Activated naive CD4-positive, alpha-beta T cell treated with anti-CD3 and anti-CD28 coated beads, Interleukin-2, amount 50 U/mL, for 72 hours (primary cell): Measurements from ENCODE around the gene ULK4. TPM values are rescaled to one million over a fixed set of nuclear protein-coding genes. Genes with fewer than 3 reads are reported as not detected.
"Not testable (repeated sequence)": the region's sequence is repeated elsewhere in the genome, so short reads cannot be mapped to it uniquely, and the experiment has no call there.

Source experiments
- ATAC-seq, 2 donors: fragments of 150-1000 bp; cut with Tn5 transposase; 2 replicates each; pipeline ENCODE4 v1.10.0; 2021; ENCODE audit warnings: mild to moderate bottlenecking in 2 of 2, moderate library complexity in 2 of 2
- DNase-seq, 2 donors: peaks; one replicate each; pipeline ENCODE4 v3.0.0; 2021 to 2022; ENCODE audit warnings: low spot score in 2 of 2
- H3K27ac Mint-ChIP-seq, 2 donors: one replicate each; pipeline ENCODE4 v1.8.0; 2022; ENCODE audit warnings: mild to moderate bottlenecking in 2 of 2, mixed read lengths in 2 of 2
- H3K36me3 Mint-ChIP-seq, 2 donors: one replicate each; pipeline ENCODE4 v1.8.0; 2022; ENCODE audit warnings: mixed read lengths in 2 of 2
- H3K9me3 Mint-ChIP-seq, 2 donors: one replicate each; pipeline ENCODE4 v1.8.0; 2022; ENCODE audit warnings: mixed read lengths in 2 of 2
- total RNA-seq, 2 donors: library from RNA; stranded (reverse); gene quantifications; one replicate each; pipeline ENCODE4 v1.2.3, GENCODE V29; 2022

Gene ULK4
- total RNA-seq, 2 donors from 2014 or later = 8.1 to 8.9 TPM

- ATAC-seq (no peak), DNase-seq (no peak)
- H3K9me3 Mint-ChIP-seq = peaks cover 5 to 8% of the 10 kb centered on the region in 2 donors
- H3K27ac Mint-ChIP-seq = no peak overlapping the region
- H3K36me3 Mint-ChIP-seq = no peaks in the 10 kb centered on the region
Measured at GRCh38 chr3:41286305-41286704, 675.6 kb downstream of the ULK4 start.

GRCh38 chr3:41284934-41285333, 677.0 kb downstream of the ULK4 start:
- ATAC-seq, H3K27ac Mint-ChIP-seq, DNase-seq, H3K9me3 Mint-ChIP-seq, H3K36me3 Mint-ChIP-seq: not testable (repeated sequence)

DNA sequence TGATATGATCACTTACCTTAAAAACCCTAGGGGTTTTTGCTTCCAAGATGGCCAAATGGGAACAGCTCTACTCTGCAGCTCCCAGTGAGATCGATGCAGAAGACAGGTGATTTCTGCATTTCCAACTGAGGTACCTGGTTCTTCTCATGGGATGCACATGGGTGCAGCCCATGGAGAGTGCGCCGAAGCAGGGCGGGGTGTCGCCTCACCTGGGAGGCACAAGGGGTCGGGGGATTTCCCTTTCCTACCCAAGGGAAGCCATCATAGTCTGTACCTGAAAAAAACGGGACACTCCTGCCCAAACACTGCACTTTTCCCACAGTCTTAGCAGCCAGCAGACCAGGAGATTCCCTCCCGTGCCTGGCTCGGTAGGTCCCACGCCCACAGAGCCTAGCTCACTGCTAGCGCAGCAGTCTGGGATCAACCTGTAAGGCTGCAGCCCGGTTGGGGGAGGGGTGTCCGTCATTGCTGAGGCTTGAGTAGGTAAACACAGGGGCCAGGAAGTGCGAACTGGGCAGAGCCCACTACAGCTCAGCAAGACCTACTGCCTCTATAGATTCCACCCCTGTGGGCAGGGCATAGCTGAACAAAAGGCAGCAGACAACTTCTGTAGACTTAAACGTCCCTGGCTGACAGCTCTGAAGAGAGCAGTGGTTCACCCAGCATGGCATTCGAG, 684.0 kb downstream of the ULK4 start:
- Mint-ChIP-seq H3K36me3 (peaks cover 18 to 44% of the 10 kb centered on the region in 2 donors), H3K27ac (no peak overlapping the region), H3K9me3 (peaks cover 16 to 22% of the 10 kb centered on the region in 2 donors)
- DNase-seq (no peak), ATAC-seq (no peak)

DNA sequence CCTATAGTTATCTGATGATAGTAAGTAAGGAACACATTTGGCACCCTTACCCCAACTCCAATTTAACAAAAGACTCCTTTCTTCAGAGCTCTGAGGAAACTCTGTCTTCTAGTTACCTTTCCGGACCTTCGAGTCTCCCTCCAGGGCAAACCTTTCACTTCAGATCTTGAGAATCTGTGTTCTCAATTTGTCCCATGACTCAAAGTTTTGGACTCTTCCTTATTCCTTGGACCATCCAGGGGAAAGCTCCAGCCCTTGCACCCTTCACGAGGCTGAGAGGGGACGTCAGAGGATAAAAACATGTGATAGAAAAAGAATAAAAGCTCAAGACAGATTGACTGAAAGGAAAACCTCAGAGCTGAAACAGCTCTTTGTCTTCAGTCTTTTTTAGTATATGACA, 685.7 kb downstream of the ULK4 start:
- peaks cover 27 to 52% of the 10 kb centered on the region in 2 donors for H3K36me3 Mint-ChIP-seq

DNA sequence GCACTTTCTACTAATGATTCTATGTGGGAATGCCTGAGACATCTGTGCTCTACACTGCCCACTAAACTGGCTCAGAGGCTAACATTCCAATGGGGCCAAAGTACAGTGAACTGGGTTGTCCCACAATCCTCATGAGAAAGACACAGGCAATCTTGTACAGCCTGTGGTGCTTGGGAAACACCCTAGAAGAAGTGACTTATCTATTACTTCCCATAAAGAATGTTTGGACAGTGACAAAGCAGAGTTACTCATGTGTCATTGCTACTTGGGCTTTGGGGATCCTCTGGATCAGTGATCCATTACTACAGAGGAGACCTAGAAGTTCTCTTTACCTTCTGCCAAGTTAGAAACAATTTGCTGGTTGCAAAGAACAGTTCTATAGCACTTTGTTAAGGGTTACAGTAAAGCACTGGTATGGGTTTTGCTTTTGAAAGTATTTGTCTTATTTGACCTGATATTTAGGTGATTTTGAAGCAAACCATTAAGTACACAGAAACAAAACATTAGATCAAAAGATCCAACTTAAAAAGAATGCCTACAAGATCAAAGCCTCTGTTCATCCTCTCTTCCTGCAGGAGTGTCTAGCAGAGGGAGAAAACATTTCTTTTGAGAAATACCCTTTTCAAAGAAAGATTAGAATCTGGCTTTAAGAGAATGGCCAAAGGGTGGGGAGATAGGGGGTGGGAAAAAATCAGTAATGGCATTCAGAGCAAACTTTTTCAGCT, 686.8 kb downstream of the ULK4 start:
- no peak overlapping the region for H3K27ac Mint-ChIP-seq
- ATAC-seq (no peak), DNase-seq (no peak)
- H3K36me3 Mint-ChIP-seq = peaks cover 27 to 52% of the 10 kb centered on the region in 2 donors
- H3K9me3 Mint-ChIP-seq = peaks cover 22 to 31% of the 10 kb centered on the region in 2 donors

More for the DNA sequence above, 685.7 kb downstream of the ULK4 start:
- Mint-ChIP-seq H3K9me3 (peaks cover 22 to 31% of the 10 kb centered on the region in 2 donors), H3K27ac (no peak overlapping the region)
- ATAC-seq (no peak), DNase-seq (no peak)

GRCh38 chr3:41272667-41273066, 689.2 kb downstream of the ULK4 start:
- H3K27ac Mint-ChIP-seq = no peak overlapping the region
- ATAC-seq (no peak), DNase-seq (no peak)
- peaks cover 19 to 31% of the 10 kb centered on the region in 2 donors for H3K9me3 Mint-ChIP-seq
- peaks cover 27 to 35% of the 10 kb centered on the region in 2 donors for H3K36me3 Mint-ChIP-seq

GRCh38 chr3:41267975-41268640, 693.8 kb downstream of the ULK4 start:
- Mint-ChIP-seq H3K36me3 (peaks cover 9% of the 10 kb centered on the region in 2 donors), H3K27ac (no peak overlapping the region), H3K9me3 (peaks cover 8 to 15% of the 10 kb centered on the region in 2 donors)
- DNase-seq (no peak), ATAC-seq (peak in 1 of 2 donors; percentile 41)

DNA sequence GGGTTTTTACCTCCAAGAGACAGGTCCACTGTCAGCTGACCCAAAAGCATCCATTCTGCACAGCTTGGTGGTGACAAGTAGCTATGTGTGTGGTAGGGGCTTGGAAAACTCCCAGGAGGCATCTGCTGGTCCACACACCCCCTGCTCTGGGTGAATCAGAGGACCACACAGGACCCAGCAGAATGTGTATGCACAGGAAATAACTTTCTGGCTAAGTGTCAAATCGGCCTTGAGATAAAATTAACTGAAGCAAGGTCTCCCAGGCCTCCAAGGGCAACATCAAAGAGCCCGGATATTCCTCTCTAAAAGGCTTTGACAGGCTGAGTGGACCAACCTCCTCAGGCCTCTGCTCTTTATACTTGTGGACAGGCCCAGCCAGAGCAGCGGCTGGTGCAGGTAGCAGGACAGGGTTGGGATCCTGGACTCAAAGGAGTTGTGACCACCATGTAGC, 696.1 kb downstream of the ULK4 start:
- DNase-seq = no peak
- Mint-ChIP-seq H3K27ac (no peak overlapping the region), H3K36me3 (no peaks in the 10 kb centered on the region), H3K9me3 (peaks cover 0 to 5% of the 10 kb centered on the region in 2 donors)
- ATAC-seq = no peak

DNA sequence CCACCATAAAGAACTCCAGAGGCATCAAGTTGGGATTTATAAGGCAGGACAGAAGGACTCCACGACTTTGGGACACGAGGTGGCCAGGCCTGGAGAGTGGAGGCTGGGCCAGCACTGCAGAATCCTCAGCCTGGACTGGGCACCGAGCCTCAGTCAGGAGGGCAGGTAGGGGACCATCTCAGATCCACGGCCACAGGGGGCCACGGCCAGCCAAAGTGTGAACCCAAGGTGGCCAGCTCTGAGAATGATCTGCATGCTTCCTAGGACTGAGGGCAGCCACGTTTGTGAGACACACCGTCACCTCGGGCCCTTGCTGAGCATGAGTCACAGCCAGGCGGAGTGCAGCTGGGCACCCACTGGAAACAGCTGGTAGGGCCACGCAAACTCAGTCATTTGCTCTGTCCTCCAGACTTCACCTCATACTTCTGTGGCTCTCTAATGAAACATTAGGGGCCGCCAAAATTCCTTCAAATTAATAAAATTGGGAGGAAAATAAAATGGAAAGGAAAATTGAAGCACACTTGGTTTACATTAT, 696.8 kb downstream of the ULK4 start:
- no peaks in the 10 kb centered on the region for H3K36me3 Mint-ChIP-seq
- peaks cover 0 to 5% of the 10 kb centered on the region in 2 donors for H3K9me3 Mint-ChIP-seq
- H3K27ac Mint-ChIP-seq = no peak overlapping the region
- DNase-seq = no peak
- ATAC-seq = no peak

DNA sequence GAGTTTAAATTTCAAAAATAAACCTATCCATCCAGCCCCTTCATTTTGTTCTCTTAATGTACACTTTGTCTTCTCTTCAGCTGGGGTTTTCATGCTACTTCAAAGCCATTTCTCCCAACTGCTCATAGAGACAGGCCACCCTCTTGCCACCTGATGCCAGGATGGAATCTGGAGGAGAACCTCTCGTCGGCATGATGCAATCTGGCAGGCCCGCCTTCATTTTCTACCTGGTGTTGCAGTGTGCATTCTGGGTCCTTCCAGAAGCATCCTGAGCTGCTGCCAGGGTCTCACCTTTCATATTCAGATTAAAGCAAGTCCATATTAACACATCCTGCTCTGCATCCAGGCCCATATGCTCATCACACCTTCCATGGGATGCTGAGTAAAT, 701.8 kb downstream of the ULK4 start:
- no peak for ATAC-seq
- Mint-ChIP-seq H3K36me3 (no peaks in the 10 kb centered on the region), H3K9me3 (no peaks in the 10 kb centered on the region), H3K27ac (peak overlapping the region in 1 of 2 donors; percentile 17)
- no peak for DNase-seq

GRCh38 chr3:41259449-41260062, 702.3 kb downstream of the ULK4 start:
- Mint-ChIP-seq H3K36me3 (no peaks in the 10 kb centered on the region), H3K27ac (no peak overlapping the region), H3K9me3 (no peaks in the 10 kb centered on the region)
- no peak for ATAC-seq
- no peak for DNase-seq

DNA sequence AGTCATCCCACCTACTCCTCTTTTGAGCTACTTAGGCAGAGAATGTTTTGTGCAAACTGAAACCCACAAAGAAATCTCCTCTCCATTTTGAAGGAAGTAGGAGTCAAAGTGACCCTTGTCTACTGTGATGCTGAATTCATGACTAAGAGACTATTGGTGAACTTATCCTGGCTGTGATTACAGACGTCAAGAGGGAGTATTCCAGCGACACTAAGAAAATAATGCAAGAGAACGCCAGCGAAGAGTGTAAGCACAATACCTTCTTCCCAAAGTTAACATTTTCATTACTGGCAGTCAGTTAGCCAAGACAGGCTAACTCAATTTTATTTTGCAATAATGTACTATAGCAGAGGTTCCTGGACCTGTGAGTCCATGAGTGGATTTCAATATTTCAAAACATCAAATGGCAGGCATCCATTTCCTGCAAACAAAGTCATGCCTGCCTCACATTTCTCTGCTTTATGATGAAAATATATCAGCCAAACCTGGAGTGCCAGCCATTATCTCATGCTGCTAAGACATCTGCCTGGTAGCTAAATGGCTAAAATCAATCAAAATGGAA, 703.6 kb downstream of the ULK4 start:
- DNase-seq (no peak), ATAC-seq (no peak)
- H3K27ac Mint-ChIP-seq = no peak overlapping the region
- H3K36me3 Mint-ChIP-seq = no peaks in the 10 kb centered on the region
- H3K9me3 Mint-ChIP-seq = no peaks in the 10 kb centered on the region

- no peaks in the 10 kb centered on the region for H3K9me3 Mint-ChIP-seq
- DNase-seq (no peak), ATAC-seq (no peak)
- H3K36me3 Mint-ChIP-seq = no peaks in the 10 kb centered on the region
- H3K27ac Mint-ChIP-seq = no peak overlapping the region
Measured at GRCh38 chr3:41251593-41251992, 710.3 kb downstream of the ULK4 start.

- no peak for ATAC-seq
- DNase-seq = no peak
- no peak overlapping the region for H3K27ac Mint-ChIP-seq
- no peaks in the 10 kb centered on the region for H3K36me3 Mint-ChIP-seq
- H3K9me3 Mint-ChIP-seq = no peaks in the 10 kb centered on the region
Measured at GRCh38 chr3:41250825-41251224, 711.1 kb downstream of the ULK4 start.

DNA sequence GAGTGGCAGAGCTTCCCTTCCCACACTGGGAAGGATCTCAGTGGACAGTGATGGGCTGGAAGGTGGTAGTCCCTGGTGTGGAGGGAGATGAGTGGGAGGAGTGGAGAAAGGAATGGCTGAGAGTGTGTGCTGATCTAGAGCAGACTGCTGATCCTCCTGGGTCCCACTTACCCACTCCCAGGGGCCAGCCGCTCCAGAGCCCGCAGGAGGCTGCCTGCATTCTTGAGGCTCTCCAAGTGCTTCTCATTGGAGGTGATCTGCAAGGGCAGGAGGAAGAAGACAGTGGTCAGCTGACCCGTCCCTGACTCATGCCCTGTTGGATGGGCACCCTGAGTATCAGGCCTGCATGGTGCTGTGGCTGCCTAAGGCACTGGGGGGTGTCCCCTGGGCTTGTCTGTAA, 712.6 kb downstream of the ULK4 start:
- Mint-ChIP-seq H3K36me3 (no peaks in the 10 kb centered on the region), H3K27ac (no peak overlapping the region), H3K9me3 (no peaks in the 10 kb centered on the region)
- ATAC-seq (peak in 1 of 2 donors; percentile 23), DNase-seq (no peak)

DNA sequence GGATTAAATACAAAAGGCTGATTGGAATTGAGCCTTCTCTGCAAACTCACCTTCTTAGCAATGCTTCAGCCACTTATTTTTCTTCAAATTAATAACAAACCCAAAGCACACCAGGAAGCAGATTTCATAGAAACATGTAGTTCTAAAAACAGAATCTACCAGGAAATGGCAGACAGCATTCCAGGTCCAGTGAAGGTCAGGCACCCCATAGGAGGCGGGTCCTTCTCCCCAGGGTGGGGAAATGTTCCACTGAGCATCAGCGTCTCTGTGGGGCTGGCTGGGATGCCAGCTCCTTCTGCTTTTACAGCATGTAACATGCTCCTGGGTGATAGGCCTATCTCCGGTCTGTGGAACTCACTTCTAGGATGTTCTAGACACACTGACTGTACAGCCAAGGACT, 713.4 kb downstream of the ULK4 start:
- peak in 1 of 2 donors; percentile 7 for ATAC-seq
- DNase-seq = no peak
- no peaks in the 10 kb centered on the region for H3K9me3 Mint-ChIP-seq
- peak overlapping the region in 1 of 2 donors; percentile 49 for H3K27ac Mint-ChIP-seq
- no peaks in the 10 kb centered on the region for H3K36me3 Mint-ChIP-seq
